Measurements from ENCODE around the gene MTURN. TPM values are rescaled to one million over a fixed set of nuclear protein-coding genes. Genes with fewer than 3 reads are reported as not detected.

Gene MTURN
- total and polyA plus RNA-seq, 2 donors (not counting 3 experiments of a cell fraction or from before 2014, with no cell fraction given), result 4.9 to 6.6 TPM

GRCh38 chr7:30159698-30160143, 24.9 kb downstream of the MTURN start:
- H3K36me3 ChIP-seq (ENCODE audit: control insufficient read depth in 2 of 2, extremely low read depth in 1 of 2, insufficient read depth in 2 of 2, low read length in 2 of 2), result no peaks in the 10 kb centered on the region
- FAIRE-seq, result peak; percentile 21
- no TSS peak for BruUV-seq (replicated peaks)
- peak in 1 of 2 donors; percentile 28 for TF ChIP-seq CTCF (IDR thresholded peaks at IDR 0.05; ENCODE audit: extremely low read depth in 1 of 2, insufficient read depth in 1 of 2, low read depth in 1 of 2, low read length in 2 of 2)
- TF ChIP-seq MYC (IDR thresholded peaks at IDR 0.05; ENCODE audit: low read depth, low read length), result no peak
- H3K27ac ChIP-seq (ENCODE audit: insufficient read depth, low read depth, low read length), result no peak overlapping the region
- no peaks in the 10 kb centered on the region for H3K27me3 ChIP-seq (ENCODE audit: control insufficient read depth in 2 of 2, insufficient read depth in 2 of 2, low read length in 2 of 2)
- dilution Hi-C loops (cut with MboI; ENCODE audit: extremely low pct_ligation_motif_present, low sequenced_read_pairs), result no loop called here
- no peaks in the 10 kb centered on the region for H4K20me1 ChIP-seq (replicated peaks; ENCODE audit: control insufficient read depth, extremely low read depth, insufficient read depth, low read length)
- CTCF ChIA-PET, result interaction anchor here (0.9 kb wide), 1 partner anchor 254 kb away, joined by 3 read pairs; no protein-coding TSS in a partner anchor
- no peaks in the 10 kb centered on the region for H3K9me3 ChIP-seq (replicated peaks; ENCODE audit: control insufficient read depth, insufficient read depth, low read length)
- H2AFZ ChIP-seq (ENCODE audit: low read depth, low read length), result no peak overlapping the region
- DNase-seq (ENCODE audit: low read depth, low spot score), result no peak
- H3K9me1 ChIP-seq (replicated peaks; ENCODE audit: control insufficient read depth, extremely low read depth, insufficient read depth, low read length), result no peaks in the 10 kb centered on the region
- H3K4me2 ChIP-seq (ENCODE audit: insufficient read depth, low read length), result no peak overlapping the region
- H3K4me1 ChIP-seq (ENCODE audit: control insufficient read depth, extremely low read depth, insufficient read depth, low read length), result peaks cover 24% of the 10 kb centered on the region
- intact Hi-C loops (cut with micrococcal nuclease), result loop anchor here (5.0 kb wide), 1 partner anchor 308 kb away; no protein-coding TSS in a partner anchor
- H3K79me2 ChIP-seq (ENCODE audit: control insufficient read depth, insufficient read depth, low read length), result no peaks in the 10 kb centered on the region
- POLR2A ChIA-PET, result no interaction called here
- no peak overlapping the region for H3K9ac ChIP-seq (replicated peaks; ENCODE audit: extremely low read depth, insufficient read depth, low read length)
- no peak overlapping the region for H3K4me3 ChIP-seq (replicated peaks in 1 of 3; ENCODE audit: insufficient read depth in 1 of 3, low read depth in 1 of 3, low read length in 3 of 3)

- intact Hi-C loops (cut with micrococcal nuclease), result loop anchor here (5.0 kb wide), 1 partner anchor 307 kb away; no protein-coding TSS in a partner anchor
- dilution Hi-C loops (cut with MboI; ENCODE audit: extremely low pct_ligation_motif_present, low sequenced_read_pairs), result no loop called here
- no peaks in the 10 kb centered on the region for H3K36me3 ChIP-seq (ENCODE audit: control insufficient read depth in 2 of 2, extremely low read depth in 1 of 2, insufficient read depth in 2 of 2, low read length in 2 of 2)
- H3K4me2 ChIP-seq (ENCODE audit: insufficient read depth, low read length), result no peak overlapping the region
- ChIA-PET POLR2A (no interaction called here), CTCF (no interaction called here)
- no peaks in the 10 kb centered on the region for H4K20me1 ChIP-seq (replicated peaks; ENCODE audit: control insufficient read depth, extremely low read depth, insufficient read depth, low read length)
- no peaks in the 10 kb centered on the region for H3K27me3 ChIP-seq (ENCODE audit: control insufficient read depth in 2 of 2, insufficient read depth in 2 of 2, low read length in 2 of 2)
- H2AFZ ChIP-seq (ENCODE audit: low read depth, low read length), result no peak overlapping the region
- no peaks in the 10 kb centered on the region for H3K9me1 ChIP-seq (replicated peaks; ENCODE audit: control insufficient read depth, extremely low read depth, insufficient read depth, low read length)
- BruUV-seq (replicated peaks), result no TSS peak
- no peaks in the 10 kb centered on the region for H3K9me3 ChIP-seq (replicated peaks; ENCODE audit: control insufficient read depth, insufficient read depth, low read length)
- no peak overlapping the region for H3K9ac ChIP-seq (replicated peaks; ENCODE audit: extremely low read depth, insufficient read depth, low read length)
- no peak for TF ChIP-seq MAX (IDR thresholded peaks at IDR 0.05; ENCODE audit: insufficient read depth, insufficient read length)
- TF ChIP-seq FOS (IDR thresholded peaks at IDR 0.05; ENCODE audit: borderline replicate concordance, insufficient read depth, low read length), result no peak
- TF ChIP-seq CTCF (IDR thresholded peaks at IDR 0.05; ENCODE audit: extremely low read depth in 1 of 2, insufficient read depth in 1 of 2, low read depth in 1 of 2, low read length in 2 of 2), result no peak
- TF ChIP-seq MYC (IDR thresholded peaks at IDR 0.05; ENCODE audit: low read depth, low read length), result no peak
- TF ChIP-seq POLR2AphosphoS5 (IDR thresholded peaks at IDR 0.05; ENCODE audit: insufficient read depth, low read depth, low read length), result no peak
- no peak for TF ChIP-seq POLR2A (IDR thresholded peaks at IDR 0.05; ENCODE audit: low read depth, low read length)
- no peak overlapping the region for H3K27ac ChIP-seq (ENCODE audit: insufficient read depth, low read depth, low read length)
- H3K4me1 ChIP-seq (ENCODE audit: control insufficient read depth, extremely low read depth, insufficient read depth, low read length), result peaks cover 30% of the 10 kb centered on the region
- DNase-seq (ENCODE audit: low read depth, low spot score) (no peak), FAIRE-seq (no peak)
- no peak overlapping the region for H3K4me3 ChIP-seq (replicated peaks in 1 of 3; ENCODE audit: insufficient read depth in 1 of 3, low read depth in 1 of 3, low read length in 3 of 3)
- no peaks in the 10 kb centered on the region for H3K79me2 ChIP-seq (ENCODE audit: control insufficient read depth, insufficient read depth, low read length)
These were observed 25.5 kb downstream of the MTURN start for GRCh38 chr7:30160329-30160728.

Measured in endothelial cell of umbilical vein (primary cell).